Tibial nerve (tissue), 3 donors: Measurements from ENCODE around the gene SH3RF2.

ENCODE experiments used
- POLR2A ChIP-seq, 2 donors: fragments of 450-650 bp; IDR thresholded peaks; one replicate each; pipeline ENCODE4 v1.6.1; 2017; ENCODE audit warnings: antibody characterized with exemption in 2 of 2, mild to moderate bottlenecking in 2 of 2, moderate library complexity in 2 of 2
- TF ChIP-seq, protein P1 (sequence below), 5 experiments: fragments of 200-600 bp in 3 of 5; fragments of 450-650 bp in 2 of 5; sonication (generic) in 3 of 5; IDR thresholded peaks; one replicate each; pipeline ENCODE4 v1.5.1; 2016 to 2019; ENCODE audit warnings: antibody characterized with exemption in 5 of 5, mild to moderate bottlenecking in 3 of 5, moderate library complexity in 2 of 5

DNA sequence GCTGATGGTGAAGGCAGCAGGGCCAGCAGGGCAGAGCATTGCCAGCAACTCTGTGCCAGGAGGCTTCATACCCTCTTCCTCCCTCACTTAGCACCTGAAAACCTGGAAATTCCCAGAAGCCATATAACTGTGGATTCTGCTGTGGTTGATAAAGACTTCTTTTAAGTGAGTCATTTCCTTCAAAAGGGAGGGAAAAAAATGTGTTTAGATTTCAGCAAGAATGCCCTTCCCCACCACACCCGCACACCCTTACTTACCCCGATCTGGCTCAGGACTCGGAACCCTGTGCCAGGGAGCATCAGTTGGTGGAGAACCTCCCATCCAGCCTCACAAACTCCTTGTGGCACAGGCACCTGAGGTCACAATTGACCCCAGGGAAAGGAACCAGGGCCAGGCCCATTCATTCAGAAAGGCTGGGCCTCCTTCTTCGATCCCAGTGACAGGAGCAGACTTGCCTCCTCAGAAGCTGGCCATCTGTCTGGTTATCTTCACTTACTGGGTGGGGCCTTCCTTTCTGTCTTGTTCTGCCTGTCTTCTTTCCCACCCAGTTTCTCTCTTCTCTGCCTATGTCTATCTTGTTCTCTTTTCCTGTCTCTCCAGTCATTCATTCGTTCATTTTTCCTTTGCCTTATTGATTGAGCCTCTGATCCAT is 106.4 kb downstream of the SH3RF2 start:
- TF ChIP-seq, protein P1, sequence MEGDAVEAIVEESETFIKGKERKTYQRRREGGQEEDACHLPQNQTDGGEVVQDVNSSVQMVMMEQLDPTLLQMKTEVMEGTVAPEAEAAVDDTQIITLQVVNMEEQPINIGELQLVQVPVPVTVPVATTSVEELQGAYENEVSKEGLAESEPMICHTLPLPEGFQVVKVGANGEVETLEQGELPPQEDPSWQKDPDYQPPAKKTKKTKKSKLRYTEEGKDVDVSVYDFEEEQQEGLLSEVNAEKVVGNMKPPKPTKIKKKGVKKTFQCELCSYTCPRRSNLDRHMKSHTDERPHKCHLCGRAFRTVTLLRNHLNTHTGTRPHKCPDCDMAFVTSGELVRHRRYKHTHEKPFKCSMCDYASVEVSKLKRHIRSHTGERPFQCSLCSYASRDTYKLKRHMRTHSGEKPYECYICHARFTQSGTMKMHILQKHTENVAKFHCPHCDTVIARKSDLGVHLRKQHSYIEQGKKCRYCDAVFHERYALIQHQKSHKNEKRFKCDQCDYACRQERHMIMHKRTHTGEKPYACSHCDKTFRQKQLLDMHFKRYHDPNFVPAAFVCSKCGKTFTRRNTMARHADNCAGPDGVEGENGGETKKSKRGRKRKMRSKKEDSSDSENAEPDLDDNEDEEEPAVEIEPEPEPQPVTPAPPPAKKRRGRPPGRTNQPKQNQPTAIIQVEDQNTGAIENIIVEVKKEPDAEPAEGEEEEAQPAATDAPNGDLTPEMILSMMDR (IDR thresholded peaks at IDR 0.05) = no peak
- TF ChIP-seq POLR2A (IDR thresholded peaks at IDR 0.05) = no peak
